Stimulated activated naive CD8-positive, alpha-beta T cell treated with anti-CD3 and anti-CD28 coated beads, Interleukin-15, amount 100 ng/mL, for 72 hours (primary cell): Measurements from ENCODE around the gene CYTH2.
"Not testable (repeated sequence)": the region's sequence is repeated elsewhere in the genome, so short reads cannot be mapped to it uniquely, and the experiment has no call there.

ENCODE experiments used
- ATAC-seq: fragments of 150-1000 bp; cut with Tn5 transposase; 2 replicates; pipeline ENCODE4 v1.10.0; 2021; ENCODE audit warnings: mild to moderate bottlenecking, moderate library complexity
- DNase-seq, 2 donors: peaks; one replicate each; pipeline ENCODE4 v3.0.0; 2021 to 2022
- H3K27ac Mint-ChIP-seq, 2 donors: one replicate each; pipeline ENCODE4 v1.8.0; 2022; ENCODE audit warnings: mild to moderate bottlenecking in 2 of 2, mixed read lengths in 2 of 2, moderate library complexity in 2 of 2
- H3K27me3 Mint-ChIP-seq: one replicate; pipeline ENCODE4 v1.8.0; 2022; ENCODE audit warnings: mixed read lengths
- H3K4me1 Mint-ChIP-seq: one replicate; pipeline ENCODE4 v1.8.0; 2022; ENCODE audit warnings: mild to moderate bottlenecking, mixed read lengths
- H3K4me3 Mint-ChIP-seq, 2 donors: one replicate each; pipeline ENCODE4 v1.8.0; 2022; ENCODE audit warnings: mild to moderate bottlenecking in 2 of 2, mixed read lengths in 2 of 2, moderate library complexity in 1 of 2
- H3K9me3 Mint-ChIP-seq, 2 donors: one replicate each; pipeline ENCODE4 v1.8.0; 2022; ENCODE audit warnings: mixed read lengths in 2 of 2

The CYTH2 gene

DNA sequence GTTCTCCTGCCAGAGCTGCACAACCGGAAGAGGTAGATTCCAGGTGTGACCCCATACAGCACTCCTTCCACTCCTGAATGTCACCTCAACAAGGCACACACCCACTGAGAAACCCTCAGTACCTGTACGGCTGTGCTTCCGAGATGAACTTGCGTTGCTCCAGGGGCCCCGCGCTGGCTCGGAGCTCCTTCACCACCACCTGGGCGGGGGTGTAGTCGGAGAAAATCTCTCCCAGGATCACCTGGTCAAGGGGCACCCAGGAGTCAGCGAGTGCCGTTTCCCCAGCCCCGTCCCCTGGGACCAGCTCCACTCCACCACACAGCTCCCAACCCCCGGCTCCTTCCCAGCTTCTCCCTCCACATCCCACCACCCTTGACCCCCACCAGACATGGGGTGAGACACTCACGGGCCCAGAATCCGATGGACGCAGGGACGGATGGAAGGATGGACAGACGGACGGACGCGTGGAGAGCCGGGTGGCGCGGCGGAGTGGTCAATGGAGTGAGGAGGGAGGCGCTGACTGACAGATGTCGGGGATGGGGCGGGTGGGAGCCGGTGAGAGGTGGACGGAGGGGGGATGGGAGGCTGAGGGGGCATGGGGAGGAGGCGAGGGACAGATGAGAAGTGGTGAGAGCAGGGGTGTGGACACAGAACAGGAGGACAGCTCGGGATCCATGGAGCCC, 39.7 kb downstream of the CYTH2 start:
- Mint-ChIP-seq H3K27me3 (no peaks in the 10 kb centered on the region), H3K9me3 (no peaks in the 10 kb centered on the region), H3K4me3 (no peak overlapping the region), H3K4me1 (peaks cover 17% of the 10 kb centered on the region), H3K27ac (no peak overlapping the region)
- ATAC-seq (no peak), DNase-seq (no peak)

GRCh38 chr19:48509467-48510194, 40.5 kb downstream of the CYTH2 start:
- H3K27me3 Mint-ChIP-seq = no peaks in the 10 kb centered on the region
- H3K4me1 Mint-ChIP-seq = peaks cover 23% of the 10 kb centered on the region
- ATAC-seq (no peak), DNase-seq (no peak)
- H3K9me3 Mint-ChIP-seq = no peaks in the 10 kb centered on the region
- peak overlapping the region in 1 of 2 donors; percentile 32 for H3K4me3 Mint-ChIP-seq
- H3K27ac Mint-ChIP-seq = no peak overlapping the region

DNA sequence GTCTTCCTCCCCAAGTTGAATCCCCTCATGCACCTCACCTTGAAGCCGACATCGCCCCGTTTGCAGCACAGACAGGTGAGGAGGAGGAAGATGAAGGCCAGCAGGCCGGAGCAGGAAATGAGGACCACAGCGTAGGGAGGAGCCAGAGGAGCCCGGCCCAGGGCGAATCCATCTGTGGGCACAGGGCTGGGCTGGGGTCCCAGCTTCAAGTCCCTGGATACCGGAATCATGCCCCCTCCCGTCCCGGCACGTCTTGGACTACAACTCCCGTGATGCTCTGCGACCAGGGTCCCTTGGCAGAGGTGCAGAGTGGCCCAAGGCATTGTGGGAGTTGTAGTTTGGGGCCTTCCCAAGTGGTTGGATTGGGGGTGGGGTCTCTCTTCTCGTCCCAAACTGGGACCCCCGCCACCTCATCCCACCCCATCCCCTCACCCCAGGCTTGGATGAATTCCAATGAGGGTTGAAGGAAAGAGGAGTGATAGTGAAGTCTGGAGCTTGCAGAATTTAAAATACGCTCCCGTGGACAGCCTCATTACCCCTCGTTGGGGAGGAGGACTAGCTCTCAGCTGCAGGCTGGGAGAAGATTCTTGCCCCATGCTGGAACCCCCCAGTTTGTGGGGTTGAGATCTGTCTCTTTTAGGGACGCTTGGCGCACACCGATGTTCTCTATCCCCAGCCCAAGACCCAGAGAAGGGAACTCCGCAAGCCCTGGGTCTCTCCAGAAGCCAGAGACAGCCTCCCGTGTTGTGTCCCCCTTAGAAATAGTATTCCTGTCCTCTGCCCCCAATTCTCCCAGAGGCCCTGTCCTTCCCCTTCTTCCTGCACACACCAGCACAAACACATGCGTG, 41.5 kb downstream of the CYTH2 start:
- H3K4me1 Mint-ChIP-seq = peaks cover 23% of the 10 kb centered on the region
- no peaks in the 10 kb centered on the region for H3K9me3 Mint-ChIP-seq
- ATAC-seq (peak; percentile 62), DNase-seq (peak; percentile 69 to 75)
- peak overlapping the region in 1 of 2 donors; percentile 48 for H3K27ac Mint-ChIP-seq
- no peaks in the 10 kb centered on the region for H3K27me3 Mint-ChIP-seq
- H3K4me3 Mint-ChIP-seq = no peak overlapping the region

DNA sequence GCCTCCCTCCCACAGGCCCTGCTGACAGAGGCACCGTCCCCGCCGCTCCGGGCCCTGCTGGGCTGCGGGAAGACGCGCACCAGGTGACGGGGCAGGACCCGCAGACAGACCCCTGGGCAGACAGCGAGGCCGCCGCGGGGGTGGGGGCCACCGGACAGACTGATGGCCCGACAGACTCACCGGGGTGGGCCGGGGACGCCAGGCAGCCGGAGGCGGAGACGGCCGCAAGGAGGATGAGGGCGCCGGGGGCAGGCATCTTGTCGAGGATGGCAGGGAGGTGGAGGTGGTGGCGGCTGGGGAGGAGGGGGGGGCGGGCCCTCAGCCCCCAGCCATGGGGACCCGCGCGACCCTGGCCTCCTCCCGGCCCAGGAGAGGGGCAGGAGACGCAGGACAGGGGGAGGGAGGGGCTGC, 42.2 kb downstream of the CYTH2 start:
- peak; percentile 18 for ATAC-seq
- Mint-ChIP-seq H3K4me3 (no peak overlapping the region), H3K9me3 (no peaks in the 10 kb centered on the region), H3K4me1 (peaks cover 23% of the 10 kb centered on the region), H3K27me3 (no peaks in the 10 kb centered on the region), H3K27ac (no peak overlapping the region)
- peak; percentile 36 to 53 for DNase-seq

DNA sequence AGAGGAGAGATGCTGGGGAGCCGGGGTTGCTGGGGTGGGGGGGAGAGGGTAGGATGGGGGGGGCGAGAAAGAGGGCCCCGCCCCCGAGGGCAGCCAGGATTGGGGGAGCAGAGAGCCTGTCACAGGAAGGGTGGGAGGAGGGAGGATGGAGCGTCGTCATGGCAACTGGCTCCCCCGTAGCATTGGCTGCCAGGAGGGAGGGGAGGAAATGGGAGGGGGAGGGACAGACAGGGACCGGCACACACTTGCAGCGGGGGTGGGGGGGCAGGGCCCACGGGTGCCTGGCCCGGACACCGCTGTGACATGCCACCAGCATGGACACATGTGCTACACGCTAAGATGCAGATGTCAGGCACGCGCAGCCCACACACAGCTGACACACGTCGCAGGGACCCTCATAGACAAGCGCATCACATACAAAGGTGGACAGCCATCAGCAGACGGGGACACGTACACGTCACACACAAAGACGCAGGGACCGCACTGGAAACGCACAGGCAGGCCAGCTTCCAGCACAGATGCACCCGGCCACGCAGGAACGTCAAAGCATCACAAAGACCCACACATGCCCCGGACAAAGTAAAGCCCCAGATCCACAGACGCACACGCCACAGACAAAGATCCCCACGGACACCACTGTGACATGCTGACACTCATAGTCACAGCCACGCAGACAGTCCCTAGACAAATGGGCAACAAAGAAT, 42.8 kb downstream of the CYTH2 start, which contains the start of gene LMTK3:
Gene LMTK3, minus strand, starts transcription at position 36 of the 704 bp plus-strand sequence. CDS start 259 bp downstream, outside the sequence.
- Mint-ChIP-seq H3K9me3 (no peaks in the 10 kb centered on the region), H3K4me3 (no peak within 1 kb of the TSS), H3K27me3 (no peaks in the 10 kb centered on the region), H3K4me1 (peaks cover 23% of the 10 kb centered on the region), H3K27ac (peak within 1 kb of the TSS in 1 of 2 donors; percentile 30)
- peak; percentile 61 for ATAC-seq
- DNase-seq = peak; percentile 66 to 81

- DNase-seq (no peak), ATAC-seq (no peak)
- Mint-ChIP-seq H3K4me1 (peaks cover 23% of the 10 kb centered on the region), H3K4me3 (no peak overlapping the region), H3K27ac (no peak overlapping the region), H3K9me3 (no peaks in the 10 kb centered on the region), H3K27me3 (no peaks in the 10 kb centered on the region)
These were observed 43.5 kb downstream of the CYTH2 start for GRCh38 chr19:48512504-48513288.

DNA sequence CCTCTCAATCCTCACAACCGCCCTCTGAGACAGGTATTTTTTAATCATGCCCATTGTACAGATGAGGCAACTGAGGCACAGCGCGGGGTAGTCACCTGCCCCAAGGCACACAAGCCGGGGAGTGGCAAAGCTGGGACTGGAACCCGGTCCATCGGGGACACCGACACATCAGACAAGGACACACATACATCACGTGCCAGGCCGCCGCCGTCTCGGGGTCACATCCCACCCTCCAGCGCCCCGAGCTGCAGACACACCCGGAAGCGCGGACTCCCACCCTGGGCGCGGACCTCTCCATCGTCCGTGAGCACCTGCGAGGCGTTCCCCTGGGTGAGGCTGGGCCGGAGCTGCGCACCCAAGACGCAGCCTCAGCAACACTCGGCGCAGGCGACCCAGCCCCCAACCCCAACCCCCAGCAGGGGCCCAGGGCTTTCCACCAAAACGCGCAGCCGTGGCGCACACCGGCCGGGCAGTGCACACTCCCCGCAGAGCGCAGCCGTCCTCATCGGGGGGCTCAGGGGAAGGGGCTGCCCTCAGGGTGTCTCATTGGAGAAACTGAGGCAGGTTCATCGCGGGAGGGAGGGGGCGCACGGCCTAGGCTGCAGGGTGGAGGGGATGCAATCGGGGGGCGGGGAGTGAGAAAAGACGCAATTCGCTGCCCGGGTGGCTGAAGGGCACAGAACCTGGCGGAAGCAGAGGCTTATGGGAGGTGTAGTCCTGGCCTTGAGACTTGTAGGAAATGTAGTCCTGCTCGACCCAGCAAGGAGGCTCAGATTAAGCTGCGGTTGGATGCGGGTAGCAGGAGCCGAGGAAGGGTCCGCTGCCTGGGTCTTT, 44.3 kb downstream of the CYTH2 start:
- H3K9me3 Mint-ChIP-seq = no peaks in the 10 kb centered on the region

GRCh38 chr19:48514123-48514458, 44.9 kb downstream of the CYTH2 start:
- peaks cover 23% of the 10 kb centered on the region for H3K4me1 Mint-ChIP-seq
- ATAC-seq (no peak), DNase-seq (no peak)
- no peak overlapping the region for H3K4me3 Mint-ChIP-seq
- H3K27ac Mint-ChIP-seq = no peak overlapping the region
- H3K27me3 Mint-ChIP-seq = no peaks in the 10 kb centered on the region
- no peaks in the 10 kb centered on the region for H3K9me3 Mint-ChIP-seq

More for the DNA sequence above, 44.3 kb downstream of the CYTH2 start:
- DNase-seq (peak; percentile 65 to 74), ATAC-seq (peak; percentile 81)
- Mint-ChIP-seq H3K27ac (peak overlapping the region in 1 of 2 donors; percentile 55), H3K4me3 (no peak overlapping the region), H3K27me3 (no peaks in the 10 kb centered on the region), H3K4me1 (peaks cover 23% of the 10 kb centered on the region)

DNA sequence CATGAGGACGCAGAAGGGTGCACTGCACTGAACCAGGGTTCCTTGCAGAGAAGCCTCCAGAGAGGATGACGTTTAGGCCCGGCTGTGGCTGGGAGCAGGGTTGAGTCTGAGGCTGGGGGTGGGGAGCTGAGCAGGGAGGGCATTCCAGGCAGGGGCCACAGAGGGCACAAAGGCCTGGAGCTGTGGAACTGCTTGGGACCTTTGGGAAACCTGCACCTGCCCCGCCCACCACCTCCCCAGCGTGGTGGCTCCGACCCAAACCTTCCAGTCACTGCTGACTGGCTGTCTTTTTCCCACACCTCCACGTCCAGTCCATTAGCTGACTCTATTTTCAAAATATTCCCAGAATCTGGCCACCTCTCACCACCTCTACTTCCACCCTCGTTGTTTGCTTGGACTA, 47.4 kb downstream of the CYTH2 start:
- ATAC-seq = no peak
- no peaks in the 10 kb centered on the region for H3K27me3 Mint-ChIP-seq
- H3K9me3 Mint-ChIP-seq = no peaks in the 10 kb centered on the region
- no peak overlapping the region for H3K27ac Mint-ChIP-seq
- peaks cover 8% of the 10 kb centered on the region for H3K4me1 Mint-ChIP-seq
- DNase-seq = no peak
- no peak overlapping the region for H3K4me3 Mint-ChIP-seq

- H3K27ac Mint-ChIP-seq = no peak overlapping the region
- H3K9me3 Mint-ChIP-seq = no peaks in the 10 kb centered on the region
- no peak for ATAC-seq
- H3K4me3 Mint-ChIP-seq = no peak overlapping the region
- peaks cover 8% of the 10 kb centered on the region for H3K4me1 Mint-ChIP-seq
- H3K27me3 Mint-ChIP-seq = no peaks in the 10 kb centered on the region
- DNase-seq = no peak
These were observed 49.0 kb downstream of the CYTH2 start for GRCh38 chr19:48518207-48518606.

DNA sequence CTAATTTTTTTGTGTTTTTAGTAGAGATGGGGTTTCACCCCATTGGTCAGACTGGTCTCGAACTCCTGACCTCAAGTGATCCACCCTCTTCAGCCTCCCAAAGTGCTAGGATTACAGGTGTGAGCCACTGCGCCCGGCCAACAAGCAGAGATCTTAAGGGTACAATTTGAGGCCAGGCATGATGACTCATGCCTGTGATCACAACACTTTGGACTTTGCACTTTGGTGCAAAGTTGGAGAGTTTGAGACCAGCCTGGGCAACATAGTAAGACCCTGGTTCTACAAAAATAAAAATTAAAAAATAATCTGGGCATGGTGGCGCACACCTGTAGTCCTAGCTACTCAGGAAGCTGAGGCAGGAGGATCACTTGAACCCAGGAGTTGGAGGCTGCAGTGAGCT, 50.3 kb downstream of the CYTH2 start:
- H3K4me3 Mint-ChIP-seq, H3K27ac Mint-ChIP-seq, H3K27me3 Mint-ChIP-seq, H3K9me3 Mint-ChIP-seq, H3K4me1 Mint-ChIP-seq, ATAC-seq, DNase-seq: not testable (repeated sequence)

GRCh38 chr19:48520134-48520533, 51.0 kb downstream of the CYTH2 start:
- no peak overlapping the region for H3K4me3 Mint-ChIP-seq
- no peak overlapping the region for H3K27ac Mint-ChIP-seq
- no peaks in the 10 kb centered on the region for H3K27me3 Mint-ChIP-seq
- no peak for ATAC-seq
- H3K4me1 Mint-ChIP-seq = no peaks in the 10 kb centered on the region
- no peak for DNase-seq
- peaks cover 4 to 9% of the 10 kb centered on the region in 2 donors for H3K9me3 Mint-ChIP-seq

- ATAC-seq (no peak), DNase-seq (no peak)
- Mint-ChIP-seq H3K9me3 (peaks cover 9 to 36% of the 10 kb centered on the region in 2 donors), H3K4me1 (no peaks in the 10 kb centered on the region), H3K4me3 (no peak overlapping the region), H3K27ac (no peak overlapping the region), H3K27me3 (no peaks in the 10 kb centered on the region)
These were observed 55.1 kb downstream of the CYTH2 start for GRCh38 chr19:48524221-48524620.

GRCh38 chr19:48524732-48525131, 55.6 kb downstream of the CYTH2 start:
- no peak overlapping the region for H3K27ac Mint-ChIP-seq
- H3K27me3 Mint-ChIP-seq = no peaks in the 10 kb centered on the region
- H3K4me3 Mint-ChIP-seq = no peak overlapping the region
- H3K9me3 Mint-ChIP-seq = peaks cover 9 to 36% of the 10 kb centered on the region in 2 donors
- DNase-seq = no peak
- no peak for ATAC-seq
- no peaks in the 10 kb centered on the region for H3K4me1 Mint-ChIP-seq
